ENCODE measurements around the gene STEAP1B.
"Not testable (repeated sequence)": the region's sequence is repeated elsewhere in the genome, so short reads cannot be mapped to it uniquely, and the experiment has no call there.

Gene STEAP1B

DNA sequence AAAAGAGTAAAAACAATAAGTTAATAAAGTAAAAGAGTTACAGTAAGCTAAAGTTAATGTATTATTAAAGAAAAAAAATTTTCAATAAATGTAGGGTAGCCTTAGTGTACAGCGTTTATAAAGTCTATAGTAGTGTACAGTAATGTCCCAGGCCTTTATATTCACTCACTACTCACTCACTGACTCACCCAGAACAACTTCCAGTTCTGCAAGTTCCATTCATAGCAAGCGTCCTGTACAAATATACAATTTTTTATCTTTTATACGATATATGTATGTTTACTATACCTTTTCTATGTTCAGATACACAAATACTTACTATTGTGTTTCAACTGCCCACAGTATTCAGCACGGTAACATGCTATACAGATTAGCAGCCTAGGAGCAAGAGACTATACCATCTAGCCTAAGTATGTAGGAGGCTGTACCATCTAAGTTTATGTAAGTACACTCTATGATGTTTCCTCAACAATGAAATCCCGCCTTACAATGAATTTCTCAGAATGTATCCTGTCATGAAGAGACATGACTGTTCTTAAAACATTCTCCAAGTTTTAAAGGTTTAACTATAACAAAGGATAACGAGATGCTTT, 3.6 kb downstream of the STEAP1B start:
- peak; percentile 22 for DNase-seq

DNA sequence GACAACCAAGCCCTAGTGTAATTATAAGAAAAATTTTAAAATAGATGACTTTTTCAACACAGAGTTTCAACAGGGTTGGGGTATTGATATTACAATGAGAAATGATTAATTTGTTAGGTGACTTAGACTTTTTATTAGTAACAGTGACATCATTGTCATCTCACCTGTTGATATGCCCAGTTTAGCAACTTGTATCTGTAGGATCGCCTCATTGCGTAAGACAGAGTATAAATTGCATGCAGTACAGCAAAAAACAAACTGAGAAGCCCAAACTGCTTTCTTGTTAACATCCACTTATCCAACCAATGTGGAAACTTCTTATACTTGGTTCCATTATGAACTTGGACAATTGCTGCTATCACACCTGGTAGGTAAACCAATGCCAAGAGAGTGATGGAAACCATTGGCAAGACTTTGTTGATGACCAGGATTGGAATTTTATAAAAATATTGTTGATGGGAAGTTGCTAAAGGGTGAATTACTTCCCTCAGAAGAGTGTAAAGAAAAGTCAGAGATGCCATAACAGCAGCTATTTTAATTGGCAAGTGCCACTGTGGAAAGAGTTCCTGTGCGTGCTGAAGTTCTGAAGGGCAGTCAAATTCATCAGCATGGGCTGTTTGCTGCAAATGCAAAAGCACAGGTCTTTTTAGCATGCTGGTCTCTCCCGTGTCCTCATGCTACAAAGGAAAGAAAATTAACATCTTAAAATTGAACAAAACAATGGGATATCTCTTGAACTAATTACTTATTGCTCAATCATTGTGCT, 6.6 kb downstream of the STEAP1B start:
- DNase-seq: not testable (repeated sequence)

DNA sequence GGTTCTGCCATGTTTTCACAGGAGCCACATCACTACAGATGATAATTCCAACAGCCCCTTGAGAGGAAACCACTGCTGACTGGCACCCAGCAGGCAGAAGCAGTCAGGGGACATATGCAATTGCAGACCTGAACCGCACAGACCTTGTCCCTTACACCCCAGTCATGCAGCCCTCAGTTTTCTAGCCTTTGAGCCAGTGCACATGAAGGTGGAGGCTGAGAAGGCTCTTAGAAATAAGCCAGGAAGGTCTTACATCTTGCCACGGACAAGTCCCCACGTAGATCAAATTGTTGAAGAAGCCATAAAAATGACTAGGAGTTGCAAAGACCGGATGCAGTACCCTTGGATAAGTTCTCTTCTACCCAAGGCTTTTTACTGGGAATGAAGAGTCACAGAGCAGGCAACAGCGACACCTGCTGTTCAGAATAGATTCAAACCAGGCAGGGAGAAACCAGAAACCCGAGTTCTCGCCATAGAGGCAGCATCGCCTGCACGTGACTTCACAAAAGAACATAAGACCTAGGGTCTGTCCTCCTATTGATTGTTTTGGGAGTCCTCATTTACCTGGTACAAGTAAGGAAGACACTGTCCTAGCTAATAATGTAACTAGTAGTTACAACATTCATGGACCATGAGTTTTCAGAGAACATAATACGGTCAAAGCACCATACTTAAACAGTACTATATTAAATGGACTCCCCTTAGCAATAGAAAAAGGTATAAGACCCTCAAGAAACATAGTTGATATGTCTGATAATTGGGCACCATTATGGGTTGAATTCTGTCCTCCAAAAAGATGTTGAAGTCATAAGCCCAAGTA, 11.1 kb downstream of the STEAP1B start:
- peak; percentile 65 for DNase-seq

DNA sequence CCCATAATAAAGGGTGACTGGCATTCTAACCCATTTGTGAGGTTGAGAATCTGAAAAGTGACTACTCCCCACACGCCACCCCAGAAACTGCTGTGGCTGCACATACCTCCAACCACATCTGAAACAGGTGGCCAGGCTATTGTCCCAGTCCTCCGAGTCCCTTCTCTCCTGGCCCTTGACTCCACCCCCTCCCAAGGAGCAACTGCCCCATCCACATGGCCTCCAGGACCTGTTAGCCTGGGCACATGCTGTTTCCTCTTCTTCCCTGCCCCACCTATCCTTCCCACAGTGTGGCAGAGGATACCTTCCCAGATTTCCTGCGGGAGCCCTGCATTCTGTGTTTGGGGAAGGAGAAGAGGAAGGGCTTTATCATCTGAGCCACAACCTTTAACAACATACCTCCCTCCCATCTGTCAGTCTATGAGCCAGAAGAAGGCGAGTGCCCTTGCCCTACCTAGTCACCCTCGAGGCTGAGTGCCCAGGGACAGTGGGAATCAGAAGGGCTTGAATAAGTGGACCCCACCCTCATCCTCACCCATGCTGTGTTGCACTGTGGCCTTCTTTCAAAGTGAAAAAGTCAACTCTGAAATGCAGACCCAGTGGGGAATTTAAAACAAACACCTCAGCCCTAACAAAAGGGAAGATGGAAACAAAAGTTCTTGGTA, 11.9 kb downstream of the STEAP1B start:
- DNase-seq: no peak

DNA sequence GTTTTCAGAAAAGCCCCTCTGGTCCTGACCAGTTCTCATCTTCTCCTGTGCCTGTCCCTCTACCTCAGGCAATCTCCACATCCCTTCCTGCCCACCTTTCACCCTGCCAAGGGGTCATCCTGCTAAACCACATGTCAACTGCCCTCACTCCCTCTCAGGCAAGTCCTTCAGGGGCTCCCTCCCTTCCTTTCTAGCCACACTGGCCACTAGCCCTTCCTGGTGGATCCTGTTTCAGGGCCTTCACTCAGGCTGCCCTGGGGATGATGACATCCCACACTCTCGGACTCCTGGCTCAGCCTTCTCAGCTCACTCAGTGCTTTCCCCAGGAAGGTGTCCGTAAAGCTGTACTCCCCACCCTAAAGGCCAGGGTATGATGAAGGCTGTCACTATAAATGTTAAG, 13.4 kb downstream of the STEAP1B start:
- DNase-seq: no peak

DNA sequence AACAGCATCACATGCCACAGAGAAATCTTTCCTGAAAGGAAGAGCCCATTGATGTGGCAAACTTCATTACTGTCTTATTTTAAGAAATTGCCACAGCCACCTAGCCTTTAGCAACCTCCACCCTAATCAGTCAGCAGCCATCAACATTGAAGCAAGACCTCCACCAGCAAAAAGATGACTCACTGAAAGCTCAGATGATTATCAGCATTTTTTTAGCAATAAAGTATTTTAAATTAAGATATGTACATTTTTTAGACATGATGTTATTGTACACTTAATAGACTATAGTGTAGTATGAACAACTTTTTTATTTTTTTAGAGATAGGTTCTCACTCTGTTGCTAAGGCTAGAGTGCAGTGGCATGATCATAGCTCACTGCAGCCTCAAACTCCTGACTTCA, 14.8 kb downstream of the STEAP1B start:
- peak; percentile 68 for DNase-seq

DNA sequence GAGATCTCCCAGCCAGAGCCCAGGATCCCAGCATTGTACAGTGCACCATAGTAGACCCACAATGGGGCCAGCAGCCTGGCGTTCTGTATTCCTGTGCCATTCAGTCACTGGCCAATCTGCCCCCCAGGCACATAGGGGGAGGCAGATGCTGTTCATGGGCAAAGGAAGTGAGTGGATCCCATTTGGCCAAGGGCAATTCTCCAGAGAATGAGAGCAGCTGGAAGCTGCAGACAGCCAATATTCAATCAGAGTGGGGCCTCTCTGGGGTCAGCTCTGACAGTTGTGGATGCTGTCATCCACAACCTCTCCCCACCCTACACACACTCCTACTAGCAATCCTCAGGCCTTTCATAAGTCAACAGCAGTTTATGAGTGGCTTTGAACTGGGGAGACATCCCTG, 17.5 kb downstream of the STEAP1B start:
- DNase-seq: no peak

DNA sequence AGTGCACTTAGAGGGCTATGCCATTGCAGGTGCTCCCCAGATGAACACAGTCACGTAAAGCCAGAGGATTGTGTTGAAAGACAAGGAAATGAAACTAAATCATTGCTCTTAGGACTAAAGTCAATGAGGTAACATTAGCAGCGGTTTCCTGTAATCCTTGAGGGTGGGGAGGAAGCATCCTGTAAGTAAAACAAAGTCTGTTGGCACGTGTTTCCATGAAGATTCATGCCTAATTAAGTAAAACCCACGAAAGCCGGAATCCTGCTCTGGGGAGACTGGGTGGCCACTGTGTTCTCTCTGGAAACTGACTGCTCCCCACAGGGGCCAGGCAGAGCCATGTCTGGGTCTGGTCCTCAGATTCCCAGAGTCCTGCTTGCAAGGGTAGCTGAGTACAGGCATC, 18.3 kb downstream of the STEAP1B start:
- peak; percentile 48 for DNase-seq

DNA sequence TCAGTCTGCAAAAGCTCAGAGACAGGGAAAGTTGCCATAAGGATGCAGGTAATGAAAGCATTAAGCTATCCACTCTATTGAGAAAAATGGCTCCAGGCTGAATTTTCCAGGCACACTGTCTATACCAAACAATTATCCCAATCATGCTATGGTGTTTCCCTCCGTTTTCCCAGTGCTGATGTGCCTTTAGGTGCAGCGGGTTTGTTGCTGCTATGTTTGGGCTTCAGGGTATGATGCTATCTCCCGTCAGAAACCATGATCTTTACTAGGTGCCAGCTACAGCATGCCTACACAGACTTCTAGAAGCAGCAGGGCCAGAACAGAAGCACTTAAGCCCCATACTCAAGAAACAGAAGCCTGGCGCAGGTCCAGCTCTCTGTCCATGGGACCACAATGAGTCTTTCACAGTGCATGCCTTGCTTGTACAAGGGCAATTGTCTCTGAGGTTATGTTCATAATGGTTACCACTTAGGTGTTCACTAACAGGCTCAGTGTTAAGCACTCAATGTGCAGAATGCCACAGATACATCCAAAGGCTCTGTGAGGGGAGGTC, 19.4 kb downstream of the STEAP1B start:
- DNase-seq: no peak

DNA sequence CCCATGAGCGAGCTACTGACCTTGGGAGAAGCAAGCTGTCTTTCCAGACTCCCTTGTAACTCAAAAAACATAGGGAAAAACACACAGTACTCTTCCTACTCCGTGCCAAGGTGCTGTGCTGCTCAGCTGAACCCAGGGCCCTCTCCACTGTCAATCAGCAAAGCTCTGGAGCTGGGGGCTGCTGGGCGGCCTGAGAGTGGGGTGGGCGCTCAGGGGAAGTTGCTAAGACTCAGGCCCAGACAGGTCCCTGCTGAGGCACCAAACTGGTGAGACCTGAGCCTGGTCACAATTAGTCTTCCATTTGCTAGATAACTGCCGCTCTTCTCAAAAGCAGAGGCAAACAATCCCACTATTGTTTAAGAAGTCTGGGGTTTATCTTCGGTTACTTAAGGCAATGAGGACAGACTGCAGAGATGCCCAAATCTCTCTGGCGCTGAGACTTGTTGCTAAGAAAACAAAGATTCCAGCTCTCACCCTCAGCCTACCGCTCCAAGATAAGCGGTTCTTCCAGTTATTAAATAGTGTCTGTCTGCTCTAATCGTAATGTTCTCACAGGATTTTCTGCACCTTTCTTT, 22.0 kb downstream of the STEAP1B start:
- no peak for DNase-seq

DNA sequence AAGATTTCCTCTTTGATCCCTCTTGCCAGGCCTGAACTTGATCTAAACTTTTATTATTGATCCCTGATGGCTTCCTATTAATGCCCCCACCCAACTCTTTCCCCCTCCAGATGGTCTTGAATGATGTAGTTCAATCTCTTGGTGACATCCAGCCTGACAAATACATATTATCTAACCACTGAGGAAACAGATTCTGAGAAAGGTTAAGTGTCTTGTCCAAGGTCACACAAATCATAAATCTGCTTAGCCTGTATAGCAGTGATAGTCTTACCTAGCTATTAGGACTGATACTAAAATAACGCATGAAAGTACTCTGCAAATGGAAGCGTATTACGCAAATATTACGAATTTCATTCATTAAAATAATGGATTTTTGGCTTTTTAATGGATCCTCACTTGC, 22.7 kb downstream of the STEAP1B start:
- DNase-seq: no peak

DNA sequence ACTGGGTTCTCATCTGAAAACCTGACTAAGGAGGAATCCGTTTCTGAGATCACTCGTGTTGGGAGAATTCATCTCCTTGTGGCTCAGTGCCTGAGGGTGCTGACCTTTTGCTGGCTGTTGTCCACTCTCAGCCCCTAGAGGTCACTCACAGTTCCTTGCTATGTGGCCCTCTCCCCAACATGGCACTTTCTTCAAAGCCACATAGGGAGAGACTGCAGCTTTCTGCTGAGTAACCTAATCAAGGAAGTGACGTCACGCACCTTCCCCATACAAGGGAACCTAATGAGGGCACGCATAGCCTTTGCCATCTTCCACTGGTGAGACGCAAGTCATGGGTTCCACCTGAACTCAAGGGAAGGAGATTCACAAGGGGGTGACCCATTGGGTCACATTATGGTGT, 23.2 kb downstream of the STEAP1B start:
- DNase-seq: no peak

DNA sequence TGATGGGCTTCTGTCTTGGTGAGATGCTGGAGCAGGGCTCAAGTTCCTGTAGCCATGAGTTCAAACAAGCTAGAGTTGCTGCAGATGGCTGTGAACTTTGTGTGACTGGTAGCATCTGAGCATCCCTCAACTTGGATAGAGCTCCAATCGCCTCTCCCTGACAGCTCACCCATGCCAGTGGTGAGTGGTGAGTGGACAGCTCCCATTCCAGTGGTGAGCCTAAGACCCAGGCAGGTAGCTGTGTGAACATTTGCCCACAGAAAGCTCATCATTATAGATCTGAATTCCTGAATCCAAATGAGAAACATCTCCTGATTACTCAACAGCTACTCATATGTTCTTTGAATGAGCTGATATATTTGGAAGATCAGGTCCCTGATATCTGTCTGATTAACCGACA, 25.3 kb downstream of the STEAP1B start:
- DNase-seq: no peak

DNA sequence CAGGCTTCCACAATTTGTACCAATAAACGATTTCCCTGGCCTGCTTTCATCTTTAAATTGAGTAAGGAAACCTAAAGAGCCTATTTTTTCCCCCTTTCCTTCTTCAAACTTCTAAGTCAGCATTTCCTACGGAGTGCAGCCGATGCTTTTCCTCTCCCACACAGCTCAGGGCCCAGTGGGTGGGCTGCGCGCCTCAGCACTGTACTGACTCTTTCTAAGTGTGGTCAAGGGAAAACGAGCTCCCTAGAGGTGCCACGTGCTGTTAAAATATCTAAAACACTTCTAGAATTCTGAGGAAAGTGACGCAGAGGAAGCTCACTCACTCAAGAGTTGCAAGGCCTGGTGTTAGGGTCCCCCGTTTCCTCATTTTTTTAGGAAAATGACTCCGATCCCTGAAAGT, 29.0 kb downstream of the STEAP1B start:
- DNase-seq: no peak

DNA sequence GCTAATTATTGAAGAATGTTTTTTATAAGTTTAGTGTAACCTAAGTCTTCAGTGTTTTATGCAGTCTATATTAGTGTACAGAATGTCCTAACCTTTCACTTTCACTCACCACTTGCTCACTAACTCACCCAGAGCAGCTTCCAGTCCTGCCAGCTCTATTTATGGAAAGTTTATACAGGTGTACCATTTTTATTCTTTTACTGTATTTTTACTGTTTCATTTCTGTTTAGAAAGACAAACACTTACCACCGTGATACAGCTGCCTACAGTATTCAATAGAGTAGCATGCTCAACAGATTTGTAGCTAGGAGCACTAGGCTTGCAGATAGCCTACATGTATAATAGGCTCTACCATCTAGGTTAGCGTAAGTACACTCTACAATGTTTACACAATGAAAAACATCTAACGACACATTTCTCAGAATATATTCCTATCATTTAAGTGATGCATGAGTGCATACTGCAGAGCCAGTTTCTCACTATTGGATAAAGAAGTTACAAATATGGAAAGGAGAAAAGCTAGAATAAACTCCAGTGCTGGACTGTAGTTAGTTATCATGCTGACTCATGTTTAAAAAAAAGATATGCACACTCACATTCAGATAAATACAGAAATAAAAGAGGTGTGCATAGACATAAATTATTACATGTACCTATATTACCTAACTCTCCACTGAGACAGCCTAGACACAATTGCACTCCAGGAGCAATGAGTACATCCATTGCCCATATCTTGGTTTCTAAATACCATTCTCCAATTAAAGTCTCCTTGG, 30.4 kb downstream of the STEAP1B start:
- no peak for DNase-seq

DNA sequence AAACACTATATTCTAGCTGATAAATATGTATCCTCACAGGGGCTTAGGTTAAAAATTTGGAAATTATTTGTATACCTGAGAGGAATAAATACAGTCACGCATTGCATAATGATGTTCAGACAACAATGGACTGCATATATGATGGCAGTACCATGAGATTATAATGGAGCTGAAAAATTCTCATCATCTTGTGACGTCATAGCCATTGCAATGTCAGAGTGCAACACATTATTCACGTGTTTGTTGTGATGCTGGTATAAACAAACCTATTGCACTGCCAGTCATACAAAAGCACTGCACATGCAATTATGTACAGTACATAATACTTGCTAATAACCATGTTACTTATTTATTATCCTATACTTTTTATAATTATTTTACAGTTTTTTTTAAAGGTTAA, 31.4 kb downstream of the STEAP1B start:
- DNase-seq: no peak

DNA sequence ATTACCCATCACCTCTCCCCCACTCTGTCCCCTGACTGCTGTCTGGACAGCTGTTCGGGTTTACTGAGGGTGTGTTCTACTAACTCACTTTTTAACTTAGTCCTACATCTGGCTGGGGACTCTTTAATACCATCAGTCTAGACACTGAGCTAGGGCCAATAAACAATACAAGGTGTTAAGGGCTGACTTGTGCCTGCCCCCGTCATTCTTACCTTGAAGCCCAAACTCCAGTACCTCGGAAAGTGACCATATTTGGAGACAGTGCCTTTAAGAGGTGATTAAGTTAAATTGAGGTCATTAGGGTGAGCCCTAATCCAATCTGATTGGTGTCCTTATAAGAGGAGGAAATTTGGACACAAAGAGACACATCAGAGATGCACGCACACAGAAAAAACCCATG, 35.7 kb downstream of the STEAP1B start:
- DNase-seq: no peak

DNA sequence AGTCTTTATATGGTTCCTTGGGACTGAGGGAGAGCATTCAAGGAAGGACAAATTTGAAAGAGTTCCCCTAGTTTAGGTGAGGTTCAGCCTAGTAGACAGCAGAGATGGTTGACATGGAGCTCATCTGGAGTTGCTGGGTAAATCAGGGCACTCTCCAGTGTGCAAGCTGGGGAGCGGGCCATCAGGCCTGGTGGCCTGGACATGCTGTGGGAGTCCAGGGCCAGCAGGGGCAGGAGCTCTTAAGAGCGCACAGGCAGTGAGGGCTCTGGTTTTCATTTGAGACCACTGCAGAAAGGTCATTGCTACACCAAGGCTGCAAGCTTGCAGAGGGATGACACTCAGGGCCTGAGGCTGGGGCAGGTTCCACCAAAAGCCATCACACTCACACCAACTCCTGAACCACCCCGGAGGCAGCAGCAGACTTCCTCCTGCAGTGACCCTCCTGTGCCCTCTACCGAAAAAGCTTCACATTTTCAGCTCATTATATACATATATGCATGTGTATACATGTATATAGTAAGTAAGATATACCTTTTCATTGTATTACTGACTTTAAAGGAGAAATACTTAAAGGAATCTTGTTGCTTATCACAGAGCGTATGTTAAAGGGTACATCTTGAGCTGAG, 39.5 kb downstream of the STEAP1B start:
- DNase-seq: no peak

DNA sequence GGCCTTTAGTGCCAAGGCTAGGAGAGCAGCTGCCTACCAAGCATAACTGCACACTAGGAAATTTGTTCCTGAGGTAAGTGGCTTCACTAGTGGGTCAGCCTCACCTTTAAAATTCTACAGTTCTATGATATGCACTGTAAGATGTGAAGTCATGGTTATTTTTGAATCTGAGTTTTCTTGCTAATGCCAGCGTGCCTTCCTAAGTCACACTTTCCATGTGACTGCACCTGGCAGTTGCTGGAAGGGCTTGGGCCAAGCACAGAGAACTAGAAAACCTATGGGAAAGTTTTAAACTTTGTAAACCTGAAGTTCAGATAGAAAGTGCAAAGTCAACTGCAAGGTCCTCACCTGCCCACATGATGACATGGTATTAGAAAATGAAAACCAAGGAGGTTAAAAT, 42.5 kb downstream of the STEAP1B start:
- DNase-seq: no peak

DNA sequence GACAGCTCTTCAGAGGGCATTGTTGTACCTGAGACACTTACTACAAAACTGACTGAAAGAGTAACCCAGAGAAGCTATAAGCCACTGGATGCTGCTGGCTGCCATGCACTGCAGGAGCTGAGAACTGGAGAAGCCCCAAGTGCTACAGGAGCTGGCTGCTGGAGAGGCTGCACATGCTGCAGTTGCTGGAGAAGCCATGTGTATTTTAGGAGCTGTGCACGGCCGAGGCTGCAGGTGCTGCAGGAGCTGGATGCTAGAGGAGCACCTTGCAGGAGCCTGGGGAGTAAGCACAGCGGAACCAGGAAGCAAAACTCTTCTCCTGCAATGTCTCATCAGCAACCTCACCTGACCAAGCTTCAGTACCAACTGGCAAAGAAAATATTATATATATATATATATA, 45.5 kb downstream of the STEAP1B start:
- no peak for DNase-seq

DNA sequence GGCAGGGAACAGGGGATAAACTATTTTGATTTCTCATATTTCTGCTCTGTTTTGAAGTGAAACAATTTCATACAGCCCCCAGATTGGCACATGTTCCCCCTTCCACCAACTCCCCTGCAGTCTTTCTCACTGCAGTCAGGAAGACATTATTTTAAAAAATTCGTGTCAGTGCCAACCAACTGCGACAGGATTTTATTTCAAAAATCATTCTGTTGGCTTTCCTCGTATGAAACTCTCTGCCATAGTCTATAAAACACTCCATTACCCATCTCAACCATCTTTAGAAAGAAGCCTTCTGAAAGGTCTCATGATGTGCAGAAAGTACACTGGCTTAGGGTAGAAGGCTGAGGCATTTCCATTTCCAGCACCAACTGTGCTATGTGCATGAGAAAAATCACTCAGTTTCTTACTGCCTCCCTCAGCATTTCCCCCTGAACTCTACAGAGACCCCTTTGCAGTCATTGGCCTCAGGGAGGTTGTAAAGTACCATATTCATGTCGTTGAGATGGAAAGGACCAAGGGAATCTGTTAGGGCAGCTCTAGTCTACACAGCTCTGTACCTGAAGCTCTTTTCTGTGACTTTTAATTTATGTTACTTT, 46.9 kb downstream of the STEAP1B start:
- DNase-seq: no peak

Data from fibroblast of skin of right biceps (primary cell).